ENCODE measurements around the gene TOM1L2. TPM values are rescaled to one million over a fixed set of nuclear protein-coding genes. Genes with fewer than 3 reads are reported as not detected.
A peak's percentile ranks its signal among the peaks of the same experiment; 100 is the strongest.

Gene TOM1L2
- total and polyA plus RNA-seq, 2 experiments from 2014 or later: 21.5 to 29.6 TPM

GRCh38 chr17:17902376-17902775, 69.8 kb downstream of the TOM1L2 start:
- H3K4me2 ChIP-seq: no peak overlapping the region
- no peak for DNase-seq (ENCODE audit: low spot score)
- no peak overlapping the region for H3K4me3 ChIP-seq
- peaks cover 15% of the 10 kb centered on the region for H3K4me1 ChIP-seq (ENCODE audit: insufficient read depth)
- no peaks in the 10 kb centered on the region for H3K9me3 ChIP-seq (ENCODE audit: low read depth)
- H3K27me3 ChIP-seq: no peaks in the 10 kb centered on the region
- H4K20me1 ChIP-seq (ENCODE audit: insufficient read depth, poor library complexity, severe bottlenecking): no peaks in the 10 kb centered on the region
- H3K27ac ChIP-seq: no peak overlapping the region
- TF ChIP-seq CTCF (IDR thresholded peaks at IDR 0.05; ENCODE audit: poor library complexity) (no peak), EZH2phosphoT487 (IDR thresholded peaks at IDR 0.05; ENCODE audit: low read depth, severe bottlenecking, unreplicated experiment) (no peak), EZH2 (IDR thresholded peaks at IDR 0.05; ENCODE audit: borderline replicate concordance) (no peak)
- no peaks in the 10 kb centered on the region for H3K9me2 ChIP-seq (replicated peaks; ENCODE audit: insufficient read depth)
- WGBS (ENCODE audit: low lambda C conversion rate, missing lambda C conversion rate): 93% methylated on average over 3 of the region's 3 CpGs
- H3K36me3 ChIP-seq (replicated peaks; ENCODE audit: insufficient read depth, low read depth): no peaks in the 10 kb centered on the region
- no peaks in the 10 kb centered on the region for H3K79me2 ChIP-seq
- no peak overlapping the region for H2AFZ ChIP-seq

- H3K27ac ChIP-seq: peak overlapping the region; percentile 72
- no peaks in the 10 kb centered on the region for H4K20me1 ChIP-seq (ENCODE audit: insufficient read depth, poor library complexity, severe bottlenecking)
- peak overlapping the region; percentile 48 for H3K4me2 ChIP-seq
- H2AFZ ChIP-seq: no peak overlapping the region
- DNase-seq (ENCODE audit: low spot score): peak; percentile 66
- H3K9me3 ChIP-seq (ENCODE audit: low read depth): no peaks in the 10 kb centered on the region
- WGBS (ENCODE audit: low lambda C conversion rate, missing lambda C conversion rate): 35% methylated on average over 7 of the region's 7 CpGs
- H3K4me3 ChIP-seq: no peak overlapping the region
- H3K36me3 ChIP-seq (replicated peaks; ENCODE audit: insufficient read depth, low read depth): no peaks in the 10 kb centered on the region
- H3K79me2 ChIP-seq: no peaks in the 10 kb centered on the region
- H3K9me2 ChIP-seq (replicated peaks; ENCODE audit: insufficient read depth): no peaks in the 10 kb centered on the region
- no peaks in the 10 kb centered on the region for H3K27me3 ChIP-seq
- H3K4me1 ChIP-seq (ENCODE audit: insufficient read depth): peaks cover 15% of the 10 kb centered on the region
- no peak for TF ChIP-seq EZH2 (IDR thresholded peaks at IDR 0.05; ENCODE audit: borderline replicate concordance)
- no peak for TF ChIP-seq CTCF (IDR thresholded peaks at IDR 0.05; ENCODE audit: poor library complexity)
- TF ChIP-seq EZH2phosphoT487 (IDR thresholded peaks at IDR 0.05; ENCODE audit: low read depth, severe bottlenecking, unreplicated experiment): no peak
Observed at GRCh38 chr17:17900615-17901520, 71.3 kb downstream of the TOM1L2 start.

GRCh38 chr17:17899486-17899885, 72.7 kb downstream of the TOM1L2 start:
- WGBS (ENCODE audit: low lambda C conversion rate, missing lambda C conversion rate): 89% methylated on average over 3 of the region's 3 CpGs
- H3K4me1 ChIP-seq (ENCODE audit: insufficient read depth): peaks cover 15% of the 10 kb centered on the region
- H3K36me3 ChIP-seq (replicated peaks; ENCODE audit: insufficient read depth, low read depth): no peaks in the 10 kb centered on the region
- no peak for DNase-seq (ENCODE audit: low spot score)
- no peak for TF ChIP-seq EZH2phosphoT487 (IDR thresholded peaks at IDR 0.05; ENCODE audit: low read depth, severe bottlenecking, unreplicated experiment)
- TF ChIP-seq CTCF (IDR thresholded peaks at IDR 0.05; ENCODE audit: poor library complexity): no peak
- TF ChIP-seq EZH2 (IDR thresholded peaks at IDR 0.05; ENCODE audit: borderline replicate concordance): no peak
- no peaks in the 10 kb centered on the region for H4K20me1 ChIP-seq (ENCODE audit: insufficient read depth, poor library complexity, severe bottlenecking)
- H2AFZ ChIP-seq: no peak overlapping the region
- no peaks in the 10 kb centered on the region for H3K9me2 ChIP-seq (replicated peaks; ENCODE audit: insufficient read depth)
- no peak overlapping the region for H3K4me2 ChIP-seq
- H3K27ac ChIP-seq: no peak overlapping the region
- H3K79me2 ChIP-seq: no peaks in the 10 kb centered on the region
- no peaks in the 10 kb centered on the region for H3K27me3 ChIP-seq
- no peak overlapping the region for H3K4me3 ChIP-seq
- H3K9me3 ChIP-seq (ENCODE audit: low read depth): no peaks in the 10 kb centered on the region
